ENCODE measurements around the gene TPST1. TPM values are rescaled to one million over a fixed set of nuclear protein-coding genes. Genes with fewer than 3 reads are reported as not detected.
"Not testable (repeated sequence)": the region's sequence is repeated elsewhere in the genome, so short reads cannot be mapped to it uniquely, and the experiment has no call there.

Gene TPST1
- total and polyA plus RNA-seq, 5 donors from 2014 or later, result 0.15 to 1.2 (median 0.24) TPM; not detected in 2

GRCh38 chr7:66377714-66378113 lies 172.6 kb downstream of the TPST1 start:
- H3K4me1 Mint-ChIP-seq, result peaks cover 0 to 2% (median 0%) of the 10 kb centered on the region in 4 donors
- no peaks in the 10 kb centered on the region for H3K9me3 ChIP-seq (ENCODE audit: control insufficient read depth in 2 of 2, low read length in 2 of 2)
- H3K9me3 Mint-ChIP-seq, result peaks cover 0 to 15% (median 4%) of the 10 kb centered on the region in 7 donors
- no peak overlapping the region for H3K4me3 ChIP-seq (ENCODE audit: low read depth, low read length)
- DNase-seq, result no peak
- no peak overlapping the region for H3K27ac ChIP-seq (ENCODE audit: insufficient read depth, low read length, poor library complexity, severe bottlenecking)
- no peak for ATAC-seq (ENCODE audit: low read depth in 2 of 2)
- no peak overlapping the region for H3K27ac Mint-ChIP-seq
- H3K36me3 ChIP-seq (ENCODE audit: control insufficient read depth, insufficient read depth, low read length), result peaks cover 4% of the 10 kb centered on the region
- H3K4me3 Mint-ChIP-seq, result no peak overlapping the region
- no peaks in the 10 kb centered on the region for H3K4me1 ChIP-seq (ENCODE audit: control insufficient read depth, insufficient read depth, low read length, poor library complexity, severe bottlenecking)
- H3K36me3 Mint-ChIP-seq, result peaks cover 39% of the 10 kb centered on the region
- H3K27me3 ChIP-seq (ENCODE audit: control insufficient read depth, insufficient read depth, low read length), result no peaks in the 10 kb centered on the region
- no peaks in the 10 kb centered on the region for H3K27me3 Mint-ChIP-seq

- H3K27ac Mint-ChIP-seq, result no peak overlapping the region
- peaks cover 0 to 15% (median 4%) of the 10 kb centered on the region in 7 donors for H3K9me3 Mint-ChIP-seq
- peaks cover 39% of the 10 kb centered on the region for H3K36me3 Mint-ChIP-seq
- H3K4me3 Mint-ChIP-seq, result no peak overlapping the region
- H3K27me3 ChIP-seq (ENCODE audit: control insufficient read depth, insufficient read depth, low read length), result no peaks in the 10 kb centered on the region
- H3K9me3 ChIP-seq (ENCODE audit: control insufficient read depth in 2 of 2, low read length in 2 of 2), result no peaks in the 10 kb centered on the region
- H3K4me1 Mint-ChIP-seq, result peaks cover 0 to 2% (median 0%) of the 10 kb centered on the region in 4 donors
- H3K27ac ChIP-seq (ENCODE audit: insufficient read depth, low read length, poor library complexity, severe bottlenecking), result no peak overlapping the region
- DNase-seq (no peak), ATAC-seq (ENCODE audit: low read depth in 2 of 2) (no peak)
- H3K4me3 ChIP-seq (ENCODE audit: low read depth, low read length), result no peak overlapping the region
- H3K27me3 Mint-ChIP-seq, result no peaks in the 10 kb centered on the region
- no peaks in the 10 kb centered on the region for H3K4me1 ChIP-seq (ENCODE audit: control insufficient read depth, insufficient read depth, low read length, poor library complexity, severe bottlenecking)
- H3K36me3 ChIP-seq (ENCODE audit: control insufficient read depth, insufficient read depth, low read length), result peaks cover 4% of the 10 kb centered on the region
Observed at GRCh38 chr7:66379542-66380160, 174.5 kb downstream of the TPST1 start.

DNA sequence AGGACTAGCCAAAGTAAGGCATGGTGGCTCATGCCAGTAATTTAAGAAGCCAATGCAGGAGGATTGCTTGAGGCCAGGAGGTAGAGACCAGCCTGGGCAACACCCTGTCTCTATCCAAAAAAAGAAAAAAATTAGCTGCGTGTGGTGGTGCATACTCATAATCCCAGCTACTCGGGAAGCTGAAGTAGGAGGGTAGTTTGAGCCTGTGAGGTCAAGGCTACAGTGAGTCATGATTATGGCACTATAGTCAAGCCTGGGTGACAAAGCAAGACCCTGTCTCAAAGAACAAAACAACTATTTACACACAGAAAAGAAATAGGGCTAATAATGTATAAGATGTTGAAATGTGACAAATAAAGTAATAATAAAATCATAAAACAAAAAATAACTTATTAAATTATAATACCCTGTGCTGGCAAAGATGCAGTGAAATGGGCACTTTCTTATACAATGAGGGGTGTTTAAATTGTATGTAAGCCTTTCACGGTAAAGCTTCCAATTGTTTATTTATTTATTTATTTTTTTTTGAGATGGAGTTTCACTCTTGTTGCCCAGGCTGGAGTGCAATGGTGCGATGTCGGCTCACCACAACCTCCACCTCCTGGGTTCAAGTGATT lies 175.2 kb downstream of the TPST1 start:
- H3K27ac Mint-ChIP-seq, result no peak overlapping the region
- no peak overlapping the region for H3K4me3 ChIP-seq (ENCODE audit: low read depth, low read length)
- H3K36me3 Mint-ChIP-seq, result peaks cover 39% of the 10 kb centered on the region
- H3K27ac ChIP-seq (ENCODE audit: insufficient read depth, low read length, poor library complexity, severe bottlenecking), result no peak overlapping the region
- peaks cover 4% of the 10 kb centered on the region for H3K36me3 ChIP-seq (ENCODE audit: control insufficient read depth, insufficient read depth, low read length)
- peaks cover 0 to 4% (median 2%) of the 10 kb centered on the region in 4 donors for H3K4me1 Mint-ChIP-seq
- H3K27me3 ChIP-seq (ENCODE audit: control insufficient read depth, insufficient read depth, low read length), result no peaks in the 10 kb centered on the region
- no peak for ATAC-seq (ENCODE audit: low read depth in 2 of 2)
- peaks cover 0 to 16% (median 4%) of the 10 kb centered on the region in 7 donors for H3K9me3 Mint-ChIP-seq
- H3K27me3 Mint-ChIP-seq, result no peaks in the 10 kb centered on the region
- no peaks in the 10 kb centered on the region for H3K9me3 ChIP-seq (ENCODE audit: control insufficient read depth in 2 of 2, low read length in 2 of 2)
- no peaks in the 10 kb centered on the region for H3K4me1 ChIP-seq (ENCODE audit: control insufficient read depth, insufficient read depth, low read length, poor library complexity, severe bottlenecking)
- H3K4me3 Mint-ChIP-seq, result peak overlapping the region in 1 of 4 donors; percentile 73
- DNase-seq, result no peak

- H3K27ac Mint-ChIP-seq; H3K4me1 Mint-ChIP-seq; H3K27ac ChIP-seq (ENCODE audit: insufficient read depth, low read length, poor library complexity, severe bottlenecking); H3K27me3 Mint-ChIP-seq; H3K4me3 ChIP-seq (ENCODE audit: low read depth, low read length); H3K4me3 Mint-ChIP-seq; ATAC-seq (ENCODE audit: low read depth in 2 of 2); H3K9me3 ChIP-seq (ENCODE audit: control insufficient read depth in 2 of 2, low read length in 2 of 2); H3K4me1 ChIP-seq (ENCODE audit: control insufficient read depth, insufficient read depth, low read length, poor library complexity, severe bottlenecking); DNase-seq; H3K36me3 ChIP-seq (ENCODE audit: control insufficient read depth, insufficient read depth, low read length); H3K27me3 ChIP-seq (ENCODE audit: control insufficient read depth, insufficient read depth, low read length): not testable (repeated sequence)
- H3K36me3 Mint-ChIP-seq, result peaks cover 32% of the 10 kb centered on the region
- H3K9me3 Mint-ChIP-seq, result peaks cover 0 to 16% (median 4%) of the 10 kb centered on the region in 7 donors
Observed at GRCh38 chr7:66382182-66382923, 177.2 kb downstream of the TPST1 start.

DNA sequence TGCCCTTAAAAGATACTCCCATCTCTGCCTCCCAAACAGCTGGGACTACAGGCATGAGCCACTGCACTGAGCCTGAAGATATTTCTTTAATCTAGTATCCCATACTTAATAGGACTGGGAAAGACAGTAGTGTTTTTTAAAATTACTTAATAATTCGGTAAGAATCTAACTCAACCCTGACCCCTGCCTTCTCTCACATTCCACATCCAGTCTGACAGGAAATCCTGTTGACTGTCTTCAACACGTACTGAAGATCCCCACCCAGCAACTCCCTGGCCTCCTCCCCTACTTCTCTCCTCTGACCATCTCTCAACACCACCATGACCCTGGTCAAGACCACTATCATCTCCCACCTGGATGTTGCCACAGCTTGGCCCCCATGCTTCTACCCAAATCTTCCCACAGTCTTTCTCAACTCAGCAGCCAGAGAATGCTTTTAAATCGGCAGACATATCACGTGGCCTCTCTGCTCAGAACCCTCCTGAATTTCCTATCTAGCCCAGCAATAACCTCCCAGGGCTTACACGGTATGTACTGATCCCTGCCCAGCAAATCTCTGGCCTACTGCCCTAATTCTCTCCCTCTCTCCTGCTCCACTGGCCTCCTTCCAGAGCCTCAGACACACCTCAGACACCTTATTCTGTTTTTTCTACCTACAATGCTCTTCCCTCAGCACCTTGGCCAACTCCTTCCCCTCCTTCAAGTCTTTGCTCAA lies 180.2 kb downstream of the TPST1 start:
- H3K27me3 ChIP-seq (ENCODE audit: control insufficient read depth, insufficient read depth, low read length); H3K27me3 Mint-ChIP-seq; H3K4me3 Mint-ChIP-seq; H3K4me1 Mint-ChIP-seq; H3K27ac Mint-ChIP-seq; H3K9me3 ChIP-seq (ENCODE audit: control insufficient read depth in 2 of 2, low read length in 2 of 2); DNase-seq; ATAC-seq (ENCODE audit: low read depth in 2 of 2); H3K4me3 ChIP-seq (ENCODE audit: low read depth, low read length); H3K27ac ChIP-seq (ENCODE audit: insufficient read depth, low read length, poor library complexity, severe bottlenecking); H3K4me1 ChIP-seq (ENCODE audit: control insufficient read depth, insufficient read depth, low read length, poor library complexity, severe bottlenecking); H3K9me3 Mint-ChIP-seq; H3K36me3 ChIP-seq (ENCODE audit: control insufficient read depth, insufficient read depth, low read length): not testable (repeated sequence)
- H3K36me3 Mint-ChIP-seq, result peaks cover 13% of the 10 kb centered on the region

DNA sequence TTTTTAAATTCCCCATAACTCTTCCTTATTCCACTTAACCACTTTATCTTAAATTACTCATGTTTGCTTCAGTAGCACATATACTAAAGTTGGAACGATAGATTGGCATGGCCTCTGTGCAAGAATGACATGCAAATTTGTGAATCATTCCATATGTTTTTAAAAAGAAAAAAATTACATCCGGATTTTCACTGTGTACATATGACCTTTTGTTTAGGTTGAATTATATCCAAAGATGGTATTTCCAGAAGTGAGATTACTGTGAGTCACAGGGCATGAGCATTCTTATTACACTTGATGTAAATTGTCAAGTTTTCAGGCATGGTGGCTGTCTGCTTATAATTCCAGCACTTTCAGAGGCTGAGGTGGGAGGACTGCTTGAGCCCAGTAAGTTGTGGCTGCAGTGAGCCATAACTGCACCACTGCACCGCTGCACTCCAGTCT lies 190.0 kb downstream of the TPST1 start:
- not testable (repeated sequence) for H3K9me3 ChIP-seq (ENCODE audit: control insufficient read depth in 2 of 2, low read length in 2 of 2); H3K27me3 ChIP-seq (ENCODE audit: control insufficient read depth, insufficient read depth, low read length); H3K4me1 ChIP-seq (ENCODE audit: control insufficient read depth, insufficient read depth, low read length, poor library complexity, severe bottlenecking); H3K9me3 Mint-ChIP-seq; DNase-seq; ATAC-seq (ENCODE audit: low read depth in 2 of 2); H3K27me3 Mint-ChIP-seq; H3K27ac ChIP-seq (ENCODE audit: insufficient read depth, low read length, poor library complexity, severe bottlenecking); H3K36me3 ChIP-seq (ENCODE audit: control insufficient read depth, insufficient read depth, low read length); H3K4me1 Mint-ChIP-seq; H3K4me3 ChIP-seq (ENCODE audit: low read depth, low read length); H3K4me3 Mint-ChIP-seq; H3K27ac Mint-ChIP-seq
- peaks cover 20% of the 10 kb centered on the region for H3K36me3 Mint-ChIP-seq

DNA sequence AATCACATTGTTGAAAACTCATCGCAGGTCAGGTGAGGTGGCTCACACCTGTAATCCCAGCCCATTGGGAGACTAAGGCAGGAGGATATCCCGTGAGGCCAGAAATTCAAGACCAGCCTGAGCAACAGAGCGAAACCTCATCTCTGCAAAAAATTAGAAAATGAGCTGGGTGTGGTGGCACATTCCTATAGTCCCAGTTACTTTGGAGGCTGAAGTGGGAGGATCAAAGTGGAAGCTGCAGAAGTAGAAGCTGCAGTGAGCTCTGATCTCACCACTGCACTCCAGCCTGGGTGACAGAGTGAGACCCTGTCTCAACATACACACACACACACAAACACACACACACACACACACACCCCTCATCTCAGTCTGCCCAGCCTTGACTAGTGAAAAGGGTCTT lies 190.9 kb downstream of the TPST1 start:
- DNase-seq; H3K27ac ChIP-seq (ENCODE audit: insufficient read depth, low read length, poor library complexity, severe bottlenecking); H3K9me3 ChIP-seq (ENCODE audit: control insufficient read depth in 2 of 2, low read length in 2 of 2); H3K27ac Mint-ChIP-seq; H3K4me1 ChIP-seq (ENCODE audit: control insufficient read depth, insufficient read depth, low read length, poor library complexity, severe bottlenecking); H3K36me3 ChIP-seq (ENCODE audit: control insufficient read depth, insufficient read depth, low read length); H3K4me1 Mint-ChIP-seq; ATAC-seq (ENCODE audit: low read depth in 2 of 2); H3K4me3 Mint-ChIP-seq; H3K4me3 ChIP-seq (ENCODE audit: low read depth, low read length); H3K27me3 Mint-ChIP-seq; H3K9me3 Mint-ChIP-seq; H3K27me3 ChIP-seq (ENCODE audit: control insufficient read depth, insufficient read depth, low read length): not testable (repeated sequence)
- peaks cover 25% of the 10 kb centered on the region for H3K36me3 Mint-ChIP-seq

Measured in CD4-positive, CD25-positive, alpha-beta regulatory T cell (primary cell).